ENCODE results near the gene TSEN15. TPM values are rescaled to one million over a fixed set of nuclear protein-coding genes. Genes with fewer than 3 reads are reported as not detected.

TSEN15 gene
- total RNA-seq, 1 donor from 2014 or later, result 23.6 TPM

GRCh38 chr1:184032306-184032929, 19.1 kb upstream of the TSEN15 start:
- H3K36me3 Mint-ChIP-seq (ENCODE audit: unreplicated experiment), result no peaks in the 10 kb centered on the region
- no peak overlapping the region for H3K4me3 Mint-ChIP-seq (ENCODE audit: unreplicated experiment)
- no peak for TF ChIP-seq CTCF (IDR thresholded peaks at IDR 0.05; ENCODE audit: partially characterized antibody, unreplicated experiment)
- H3K27me3 Mint-ChIP-seq (ENCODE audit: unreplicated experiment), result no peaks in the 10 kb centered on the region
- DNase-seq, result no peak
- H3K9me3 Mint-ChIP-seq (ENCODE audit: unreplicated experiment), result no peaks in the 10 kb centered on the region
- peaks cover 4% of the 10 kb centered on the region for H3K4me1 Mint-ChIP-seq (ENCODE audit: low read depth, unreplicated experiment)
- H3K27ac Mint-ChIP-seq (ENCODE audit: unreplicated experiment), result no peak overlapping the region

- TF ChIP-seq CTCF (IDR thresholded peaks at IDR 0.05; ENCODE audit: partially characterized antibody, unreplicated experiment), result no peak
- Mint-ChIP-seq H3K27me3 (ENCODE audit: unreplicated experiment) (no peaks in the 10 kb centered on the region), H3K36me3 (ENCODE audit: unreplicated experiment) (no peaks in the 10 kb centered on the region), H3K27ac (ENCODE audit: unreplicated experiment) (no peak overlapping the region), H3K9me3 (ENCODE audit: unreplicated experiment) (no peaks in the 10 kb centered on the region), H3K4me1 (ENCODE audit: low read depth, unreplicated experiment) (peaks cover 8% of the 10 kb centered on the region), H3K4me3 (ENCODE audit: unreplicated experiment) (no peak overlapping the region)
- no peak for DNase-seq
These were observed 18.6 kb upstream of the TSEN15 start for GRCh38 chr1:184032930-184033418.

- no peaks in the 10 kb centered on the region for H3K27me3 Mint-ChIP-seq (ENCODE audit: unreplicated experiment)
- peaks cover 8% of the 10 kb centered on the region for H3K4me1 Mint-ChIP-seq (ENCODE audit: low read depth, unreplicated experiment)
- no peak for TF ChIP-seq CTCF (IDR thresholded peaks at IDR 0.05; ENCODE audit: partially characterized antibody, unreplicated experiment)
- H3K27ac Mint-ChIP-seq (ENCODE audit: unreplicated experiment), result no peak overlapping the region
- no peak for DNase-seq
- H3K36me3 Mint-ChIP-seq (ENCODE audit: unreplicated experiment), result no peaks in the 10 kb centered on the region
- H3K9me3 Mint-ChIP-seq (ENCODE audit: unreplicated experiment), result no peaks in the 10 kb centered on the region
- no peak overlapping the region for H3K4me3 Mint-ChIP-seq (ENCODE audit: unreplicated experiment)
These were observed 17.8 kb upstream of the TSEN15 start for GRCh38 chr1:184033711-184034167.

GRCh38 chr1:184034761-184035379, 16.7 kb upstream of the TSEN15 start:
- H3K9me3 Mint-ChIP-seq (ENCODE audit: unreplicated experiment), result no peaks in the 10 kb centered on the region
- DNase-seq, result no peak
- no peak overlapping the region for H3K4me3 Mint-ChIP-seq (ENCODE audit: unreplicated experiment)
- no peaks in the 10 kb centered on the region for H3K27me3 Mint-ChIP-seq (ENCODE audit: unreplicated experiment)
- TF ChIP-seq CTCF (IDR thresholded peaks at IDR 0.05; ENCODE audit: partially characterized antibody, unreplicated experiment), result no peak
- H3K36me3 Mint-ChIP-seq (ENCODE audit: unreplicated experiment), result no peaks in the 10 kb centered on the region
- peaks cover 15% of the 10 kb centered on the region for H3K4me1 Mint-ChIP-seq (ENCODE audit: low read depth, unreplicated experiment)
- H3K27ac Mint-ChIP-seq (ENCODE audit: unreplicated experiment), result no peak overlapping the region

All from glutamatergic neuron (in vitro differentiated cells).